Colon (tissue), 2 donors: ENCODE measurements around the gene NCOA6.

Source experiments
- FAIRE-seq: peaks from 2 replicates; lab custom pipeline; 2012; peaks lifted over from hg19 to GRCh38; lab: Jason Lieb, UNC
- donor health status: control.
- donor health status: control.

NCOA6 gene

GRCh38 chr20:34825530-34826362, at the start of gene NCOA6:
Gene NCOA6, minus strand, starts transcription at chr20:34825651. Its CDS starts 43,296 bp downstream, at chr20:34782355.
- FAIRE-seq, result no peak

- FAIRE-seq, result no peak
Observed at GRCh38 chr20:34874094-34874654, 48.7 kb upstream of the NCOA6 start.

- FAIRE-seq, result no peak
Observed at GRCh38 chr20:34873583-34874093, 48.2 kb upstream of the NCOA6 start.

- FAIRE-seq, result no peak
Observed at GRCh38 chr20:34872622-34873224, 47.3 kb upstream of the NCOA6 start, which contains the start of gene GGT7. Gene GGT7, minus strand, starts transcription at chr20:34872856. Its CDS starts 41 bp downstream, at chr20:34872815.

- no peak for FAIRE-seq
Observed at GRCh38 chr20:34871966-34872621, 46.6 kb upstream of the NCOA6 start.

- no peak for FAIRE-seq
Observed at GRCh38 chr20:34871320-34871926, 46.0 kb upstream of the NCOA6 start.

- FAIRE-seq, result no peak
Observed at GRCh38 chr20:34864216-34864615, 38.8 kb upstream of the NCOA6 start.

- no peak for FAIRE-seq
Observed at GRCh38 chr20:34863421-34863965, 38.0 kb upstream of the NCOA6 start.

GRCh38 chr20:34862724-34863123, 37.3 kb upstream of the NCOA6 start:
- no peak for FAIRE-seq

- FAIRE-seq, result no peak
Observed at GRCh38 chr20:34861386-34862084, 36.1 kb upstream of the NCOA6 start.

- no peak for FAIRE-seq
Observed at GRCh38 chr20:34859826-34860545, 34.5 kb upstream of the NCOA6 start.

GRCh38 chr20:34859367-34859766, 33.9 kb upstream of the NCOA6 start:
- no peak for FAIRE-seq

- FAIRE-seq, result no peak
Observed at GRCh38 chr20:34852298-34852697, 26.8 kb upstream of the NCOA6 start.

- FAIRE-seq, result no peak
Observed at GRCh38 chr20:34850969-34851368, 25.5 kb upstream of the NCOA6 start.

GRCh38 chr20:34849778-34850177, 24.3 kb upstream of the NCOA6 start:
- no peak for FAIRE-seq

- FAIRE-seq, result no peak
Observed at GRCh38 chr20:34848597-34848996, 23.1 kb upstream of the NCOA6 start.

- FAIRE-seq, result no peak
Observed at GRCh38 chr20:34843421-34843820, 18.0 kb upstream of the NCOA6 start.

GRCh38 chr20:34842143-34842542, 16.7 kb upstream of the NCOA6 start:
- no peak for FAIRE-seq

GRCh38 chr20:34834459-34834893, 9.0 kb upstream of the NCOA6 start:
- FAIRE-seq, result no peak

GRCh38 chr20:34831936-34832335, 6.5 kb upstream of the NCOA6 start:
- FAIRE-seq, result no peak
